Breast epithelium (tissue), 4 donors: Measurements from ENCODE around the gene EPHA3. TPM values are rescaled to one million over a fixed set of nuclear protein-coding genes. Genes with fewer than 3 reads are reported as not detected.

Source experiments
- DNase-seq, 2 donors: peaks; one replicate each; pipeline ENCODE4 v3.0.0-alpha.2; 2019; ENCODE audit warnings: low spot score in 2 of 2
- H3K27ac ChIP-seq, 2 donors: fragments of 200-600 bp; sonication (generic) in 1 of 2; one replicate each; pipeline ENCODE4 v1.5.1; 2016 to 2019; ENCODE audit warnings: mild to moderate bottlenecking in 1 of 2
- H3K27me3 ChIP-seq, 2 donors: fragments of 200-600 bp; sonication (generic) in 1 of 2; one replicate each; pipeline versions ENCODE4 v1.5.1 to v1.6.0; 2017 to 2019; ENCODE audit warnings: control low read depth in 1 of 2, mild to moderate bottlenecking in 1 of 2
- H3K36me3 ChIP-seq: fragments of 200-600 bp; one replicate; pipeline ENCODE4 v1.5.1; 2019
- H3K4me1 ChIP-seq, 2 donors: fragments of 200-600 bp; sonication (generic); one replicate each; pipeline ENCODE4 v1.5.1; 2016 to 2019; ENCODE audit warnings: control low read depth in 1 of 2
- H3K4me3 ChIP-seq, 3 donors: fragments of 200-600 bp; sonication (generic); 1 replicate in 2 of 3; 2 replicates in 1 of 3; pipeline ENCODE4 v1.5.1; 2016 to 2019; ENCODE audit warnings: mild to moderate bottlenecking in 3 of 3, moderate library complexity in 2 of 3
- H3K9me3 ChIP-seq, 2 donors: fragments of 200-600 bp; sonication (generic) in 1 of 2; one replicate each; pipeline ENCODE4 v1.5.1; 2016 to 2019; ENCODE audit warnings: control low read depth in 1 of 2
- CTCF ChIP-seq, 3 donors: fragments of 450-650 bp; IDR thresholded peaks; one replicate each; pipeline ENCODE4 v1.5.1; 2016 to 2017; ENCODE audit warnings: antibody characterized with exemption in 3 of 3, mild to moderate bottlenecking in 3 of 3, moderate library complexity in 3 of 3
- POLR2A ChIP-seq: fragments of 450-650 bp; IDR thresholded peaks from one replicate; pipeline ENCODE4 v1.6.1; 2016; ENCODE audit warnings: antibody characterized with exemption, mild to moderate bottlenecking, moderate library complexity
- POLR2AphosphoS5 ChIP-seq, 3 donors: sonication (generic); formaldehyde crosslinking; IDR thresholded peaks; one replicate each; pipeline ENCODE4 v1.6.1; 2017; ENCODE audit warnings: antibody characterized with exemption in 3 of 3
- intact Hi-C: fragments of 100-400 bp; cut with DNase I; formaldehyde crosslinking; loops from one replicate; pipeline ENCODE4 v1.15.1; 2023; ENCODE audit warnings: low total_unique reads
- total RNA-seq, 3 donors: library from RNA; depleted of rRNA; stranded (reverse); fragments of >200 nt; gene quantifications; one replicate each; pipeline ENCODE4 v1.1.0, GENCODE V29; 2016

Gene EPHA3
- total RNA-seq, 3 donors from 2014 or later, result 1.0 to 3.9 (median 3.7) TPM

GRCh38 chr3:89139870-89140269, 32.4 kb downstream of the EPHA3 start:
- no peaks in the 10 kb centered on the region for H3K9me3 ChIP-seq
- no peak overlapping the region for H3K27ac ChIP-seq
- no peaks in the 10 kb centered on the region for H3K36me3 ChIP-seq
- TF ChIP-seq POLR2AphosphoS5 (IDR thresholded peaks at IDR 0.05), result no peak
- no peak for TF ChIP-seq POLR2A
- H3K4me3 ChIP-seq, result no peak overlapping the region
- H3K4me1 ChIP-seq, result no peaks in the 10 kb centered on the region
- intact Hi-C loops, result no loop called here
- no peak for DNase-seq
- no peaks in the 10 kb centered on the region for H3K27me3 ChIP-seq

- H3K4me1 ChIP-seq, result no peaks in the 10 kb centered on the region
- H3K27ac ChIP-seq, result no peak overlapping the region
- H3K27me3 ChIP-seq, result no peaks in the 10 kb centered on the region
- no peaks in the 10 kb centered on the region for H3K9me3 ChIP-seq
- intact Hi-C loops, result no loop called here
- H3K36me3 ChIP-seq, result no peaks in the 10 kb centered on the region
- DNase-seq, result no peak
- no peak overlapping the region for H3K4me3 ChIP-seq
- TF ChIP-seq POLR2A (no peak), POLR2AphosphoS5 (IDR thresholded peaks at IDR 0.05) (no peak), CTCF (IDR thresholded peaks at IDR 0.05) (no peak)
These were observed 36.7 kb downstream of the EPHA3 start for GRCh38 chr3:89144080-89144479.

- H3K27ac ChIP-seq, result no peak overlapping the region
- H3K9me3 ChIP-seq, result no peaks in the 10 kb centered on the region
- H3K4me3 ChIP-seq, result no peak overlapping the region
- intact Hi-C loops, result no loop called here
- no peaks in the 10 kb centered on the region for H3K4me1 ChIP-seq
- no peaks in the 10 kb centered on the region for H3K36me3 ChIP-seq
- TF ChIP-seq POLR2AphosphoS5 (IDR thresholded peaks at IDR 0.05) (no peak), POLR2A (no peak), CTCF (IDR thresholded peaks at IDR 0.05) (no peak)
- no peaks in the 10 kb centered on the region for H3K27me3 ChIP-seq
- DNase-seq, result no peak
These were observed 38.6 kb downstream of the EPHA3 start for GRCh38 chr3:89145995-89146394.

GRCh38 chr3:89154416-89154815, 47.0 kb downstream of the EPHA3 start:
- intact Hi-C loops, result no loop called here
- no peaks in the 10 kb centered on the region for H3K4me1 ChIP-seq
- no peak overlapping the region for H3K27ac ChIP-seq
- no peaks in the 10 kb centered on the region for H3K27me3 ChIP-seq
- no peak overlapping the region for H3K4me3 ChIP-seq
- TF ChIP-seq POLR2A, result no peak
- TF ChIP-seq POLR2AphosphoS5 (IDR thresholded peaks at IDR 0.05), result no peak
- TF ChIP-seq CTCF (IDR thresholded peaks at IDR 0.05), result no peak
- H3K36me3 ChIP-seq, result no peaks in the 10 kb centered on the region
- DNase-seq, result no peak
- no peaks in the 10 kb centered on the region for H3K9me3 ChIP-seq

- H3K36me3 ChIP-seq, result no peaks in the 10 kb centered on the region
- H3K4me3 ChIP-seq, result no peak overlapping the region
- no peak for TF ChIP-seq CTCF (IDR thresholded peaks at IDR 0.05)
- no peak for TF ChIP-seq POLR2AphosphoS5 (IDR thresholded peaks at IDR 0.05)
- H3K4me1 ChIP-seq, result no peaks in the 10 kb centered on the region
- H3K27me3 ChIP-seq, result no peaks in the 10 kb centered on the region
- intact Hi-C loops, result no loop called here
- H3K9me3 ChIP-seq, result no peaks in the 10 kb centered on the region
- H3K27ac ChIP-seq, result no peak overlapping the region
- no peak for DNase-seq
These were observed 48.4 kb downstream of the EPHA3 start for GRCh38 chr3:89155811-89156210.

GRCh38 chr3:89157575-89157974, 50.2 kb downstream of the EPHA3 start:
- Histone ChIP-seq H3K4me3 (no peak overlapping the region), H3K27me3 (no peaks in the 10 kb centered on the region), H3K36me3 (no peaks in the 10 kb centered on the region), H3K9me3 (no peaks in the 10 kb centered on the region), H3K27ac (no peak overlapping the region), H3K4me1 (no peaks in the 10 kb centered on the region)
- TF ChIP-seq POLR2AphosphoS5 (IDR thresholded peaks at IDR 0.05) (no peak), CTCF (IDR thresholded peaks at IDR 0.05) (no peak), POLR2A (no peak)
- intact Hi-C loops, result no loop called here
- no peak for DNase-seq
